Loucy (cell line): ENCODE data around the gene OR5M11.

Experiments used
- H2AFZ ChIP-seq: fragments of 200-600 bp; sonication (generic); 2 replicates; pipeline ENCODE4 v1.6.0; 2016; ENCODE audit warnings: antibody characterized with exemption, mild to moderate bottlenecking, low read length, moderate library complexity
- H3F3A ChIP-seq: fragments of 200-600 bp; 2 replicates; pipeline ENCODE4 v1.6.0; 2016; ENCODE audit warnings: antibody characterized with exemption, low read depth, mild to moderate bottlenecking
- H3K27me3 ChIP-seq: fragments of 200-600 bp; sonication (generic); 2 replicates; pipeline ENCODE4 v1.6.1; 2014; ENCODE audit warnings: low read length, mild to moderate bottlenecking; ENCODE audit not compliant: insufficient read depth, poor library complexity, severe bottlenecking
- H3K36me3 ChIP-seq: fragments of 200-600 bp; sonication (generic); 2 replicates; pipeline ENCODE4 v1.6.1; 2016; ENCODE audit warnings: low read length; ENCODE audit not compliant: insufficient read depth
- H3K4me1 ChIP-seq: fragments of 200-600 bp; sonication (generic); 2 replicates; pipeline ENCODE4 v1.5.1; 2014; ENCODE audit warnings: low read length, mild to moderate bottlenecking; ENCODE audit not compliant: insufficient read depth, poor library complexity, severe bottlenecking
- H3K4me2 ChIP-seq: fragments of 200-600 bp; sonication (generic); 2 replicates; pipeline ENCODE4 v1.6.0; 2014; ENCODE audit warnings: antibody characterized with exemption, low read length, low read depth, mild to moderate bottlenecking; ENCODE audit not compliant: poor library complexity, severe bottlenecking
- H3K4me3 ChIP-seq: fragments of 200-600 bp; sonication (generic); 2 replicates; pipeline ENCODE4 v1.5.1; 2014; ENCODE audit warnings: low read length, mild to moderate bottlenecking, mixed read lengths; ENCODE audit not compliant: poor library complexity, severe bottlenecking
- H3K79me2 ChIP-seq: fragments of 200-600 bp; sonication (generic); 2 replicates; pipeline ENCODE4 v1.6.1; 2014; ENCODE audit warnings: low read length; ENCODE audit not compliant: insufficient read depth
- H3K9ac ChIP-seq: fragments of 200-600 bp; sonication (generic); 2 replicates; pipeline ENCODE4 v1.6.0; 2014; ENCODE audit warnings: mild to moderate bottlenecking, low read depth, low read length, moderate library complexity; ENCODE audit not compliant: poor library complexity, severe bottlenecking
- H3K9me2 ChIP-seq: fragments of 200-600 bp; sonication (generic); replicated peaks from 2 replicates; pipeline ENCODE4 v1.6.1; 2016; ENCODE audit warnings: low read depth, low read length, mixed read lengths
- H3K9me3 ChIP-seq: fragments of 200-600 bp; sonication (generic); 2 replicates; pipeline ENCODE4 v1.6.1; 2014; ENCODE audit warnings: mild to moderate bottlenecking, antibody characterized with exemption, low read length, low read depth; ENCODE audit not compliant: insufficient read depth
- H4K20me1 ChIP-seq: fragments of 200-600 bp; sonication (generic); 2 replicates; pipeline ENCODE4 v1.6.0; 2014; ENCODE audit warnings: antibody characterized with exemption, low read length, mild to moderate bottlenecking; ENCODE audit not compliant: insufficient read depth, poor library complexity, severe bottlenecking
- CTCF ChIP-seq: fragments of 200-600 bp; sonication (generic); conservative IDR thresholded peaks from 2 replicates; pipeline ENCODE4 v1.5.1; 2014; ENCODE audit warnings: mild to moderate bottlenecking, antibody characterized with exemption, low read length
- EZH2phosphoT487 ChIP-seq: fragments of 200-600 bp; IDR thresholded peaks from 2 replicates; pipeline ENCODE4 v1.6.1; 2018; ENCODE audit warnings: antibody characterized with exemption, mild to moderate bottlenecking, moderate library complexity, borderline replicate concordance

The OR5M11 gene

GRCh38 chr11:56509439-56509838 is 33.6 kb downstream of the OR5M11 start:
- H3K9me3 ChIP-seq: no peaks in the 10 kb centered on the region

GRCh38 chr11:56497010-56497409 is 46.0 kb downstream of the OR5M11 start:
- Histone ChIP-seq H3K4me3 (no peak overlapping the region), H3K79me2 (no peaks in the 10 kb centered on the region), H3K36me3 (no peaks in the 10 kb centered on the region), H2AFZ (no peak overlapping the region), H3F3A (no peaks in the 10 kb centered on the region), H3K9me3 (no peaks in the 10 kb centered on the region), H3K4me2 (no peak overlapping the region), H3K9me2 (no peaks in the 10 kb centered on the region), H3K27me3 (no peaks in the 10 kb centered on the region), H4K20me1 (no peaks in the 10 kb centered on the region), H3K4me1 (no peaks in the 10 kb centered on the region), H3K9ac (no peak overlapping the region)
- no peak for TF ChIP-seq CTCF
- TF ChIP-seq EZH2phosphoT487: no peak

More at GRCh38 chr11:56509439-56509838, 33.6 kb downstream of the OR5M11 start:
- no peak overlapping the region for H3K4me3 ChIP-seq
- no peaks in the 10 kb centered on the region for H3F3A ChIP-seq
- TF ChIP-seq EZH2phosphoT487 (no peak), CTCF (no peak)
- H3K4me2 ChIP-seq: no peak overlapping the region
- H3K36me3 ChIP-seq: no peaks in the 10 kb centered on the region
- no peaks in the 10 kb centered on the region for H3K79me2 ChIP-seq
- H4K20me1 ChIP-seq: no peaks in the 10 kb centered on the region
- no peak overlapping the region for H2AFZ ChIP-seq
- H3K4me1 ChIP-seq: no peaks in the 10 kb centered on the region
- no peaks in the 10 kb centered on the region for H3K9me2 ChIP-seq
- no peaks in the 10 kb centered on the region for H3K27me3 ChIP-seq
- H3K9ac ChIP-seq: no peak overlapping the region

- no peaks in the 10 kb centered on the region for H4K20me1 ChIP-seq
- H3F3A ChIP-seq: no peaks in the 10 kb centered on the region
- no peaks in the 10 kb centered on the region for H3K9me3 ChIP-seq
- no peak overlapping the region for H3K4me3 ChIP-seq
- H3K4me2 ChIP-seq: no peak overlapping the region
- H3K4me1 ChIP-seq: no peaks in the 10 kb centered on the region
- no peaks in the 10 kb centered on the region for H3K9me2 ChIP-seq
- H3K36me3 ChIP-seq: no peaks in the 10 kb centered on the region
- TF ChIP-seq EZH2phosphoT487: no peak
- no peak for TF ChIP-seq CTCF
- no peak overlapping the region for H2AFZ ChIP-seq
- no peaks in the 10 kb centered on the region for H3K27me3 ChIP-seq
- no peak overlapping the region for H3K9ac ChIP-seq
- no peaks in the 10 kb centered on the region for H3K79me2 ChIP-seq
Measured at GRCh38 chr11:56495117-56495516, 47.9 kb downstream of the OR5M11 start.
